Mesothelial cell of epicardium (in vitro differentiated cells): Measurements from ENCODE around the gene JUP. TPM values are rescaled to one million over a fixed set of nuclear protein-coding genes. Genes with fewer than 3 reads are reported as not detected.

ENCODE experiments used
- DNase-seq, 2 experiments: peaks; one replicate each; pipeline ENCODE4 v3.0.0; 2021; ENCODE audit warnings: low spot score in 2 of 2; ENCODE audit not compliant: unreplicated experiment in 2 of 2
- H3K27ac Mint-ChIP-seq: 2 replicates; pipeline ENCODE4 v1.8.0; 2021; ENCODE audit warnings: mixed read lengths
- H3K27me3 Mint-ChIP-seq: 2 replicates; pipeline ENCODE4 v1.8.0; 2021; ENCODE audit warnings: low read depth, mixed read lengths
- H3K36me3 Mint-ChIP-seq: 2 replicates; pipeline ENCODE4 v1.8.0; 2021; ENCODE audit warnings: mixed read lengths
- H3K4me1 Mint-ChIP-seq: 2 replicates; pipeline ENCODE4 v1.8.0; 2021; ENCODE audit warnings: mixed read lengths
- H3K4me3 Mint-ChIP-seq: 2 replicates; pipeline ENCODE4 v1.8.0; 2021; ENCODE audit warnings: mild to moderate bottlenecking, moderate library complexity, mixed read lengths
- H3K9me3 Mint-ChIP-seq: 2 replicates; pipeline ENCODE4 v1.8.0; 2021; ENCODE audit warnings: mixed read lengths
- total RNA-seq: library from RNA; stranded (reverse); gene quantifications from 3 replicates; pipeline ENCODE4 v1.2.1, GENCODE V29; 2021
- TF ChIP-seq, protein P1 (sequence below): fragments of 200-600 bp; sonication (generic); IDR thresholded peaks from one replicate; pipeline ENCODE4 v1.5.0; 2021; ENCODE audit warnings: antibody characterized with exemption; ENCODE audit not compliant: unreplicated experiment

Gene JUP
- total RNA-seq, 1 donor from 2014 or later, result 205 TPM

GRCh38 chr17:41812381-41813151, 26.1 kb upstream of the JUP start, which contains the start of gene FKBP10:
Gene FKBP10, plus strand, starts transcription at chr17:41813004. Its CDS starts 31 bp downstream, at chr17:41813035.
- Mint-ChIP-seq H3K4me1 (peaks cover 29% of the 10 kb centered on the region), H3K4me3 (peak within 1 kb of the TSS; percentile 84), H3K27ac (peak within 1 kb of the TSS; percentile 87), H3K9me3 (no peaks in the 10 kb centered on the region), H3K27me3 (no peaks in the 10 kb centered on the region), H3K36me3 (peaks cover 12% of the 10 kb centered on the region)
- DNase-seq, result peak; percentile 73 to 86
- TF ChIP-seq, protein P1, sequence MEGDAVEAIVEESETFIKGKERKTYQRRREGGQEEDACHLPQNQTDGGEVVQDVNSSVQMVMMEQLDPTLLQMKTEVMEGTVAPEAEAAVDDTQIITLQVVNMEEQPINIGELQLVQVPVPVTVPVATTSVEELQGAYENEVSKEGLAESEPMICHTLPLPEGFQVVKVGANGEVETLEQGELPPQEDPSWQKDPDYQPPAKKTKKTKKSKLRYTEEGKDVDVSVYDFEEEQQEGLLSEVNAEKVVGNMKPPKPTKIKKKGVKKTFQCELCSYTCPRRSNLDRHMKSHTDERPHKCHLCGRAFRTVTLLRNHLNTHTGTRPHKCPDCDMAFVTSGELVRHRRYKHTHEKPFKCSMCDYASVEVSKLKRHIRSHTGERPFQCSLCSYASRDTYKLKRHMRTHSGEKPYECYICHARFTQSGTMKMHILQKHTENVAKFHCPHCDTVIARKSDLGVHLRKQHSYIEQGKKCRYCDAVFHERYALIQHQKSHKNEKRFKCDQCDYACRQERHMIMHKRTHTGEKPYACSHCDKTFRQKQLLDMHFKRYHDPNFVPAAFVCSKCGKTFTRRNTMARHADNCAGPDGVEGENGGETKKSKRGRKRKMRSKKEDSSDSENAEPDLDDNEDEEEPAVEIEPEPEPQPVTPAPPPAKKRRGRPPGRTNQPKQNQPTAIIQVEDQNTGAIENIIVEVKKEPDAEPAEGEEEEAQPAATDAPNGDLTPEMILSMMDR, result no peak

DNA sequence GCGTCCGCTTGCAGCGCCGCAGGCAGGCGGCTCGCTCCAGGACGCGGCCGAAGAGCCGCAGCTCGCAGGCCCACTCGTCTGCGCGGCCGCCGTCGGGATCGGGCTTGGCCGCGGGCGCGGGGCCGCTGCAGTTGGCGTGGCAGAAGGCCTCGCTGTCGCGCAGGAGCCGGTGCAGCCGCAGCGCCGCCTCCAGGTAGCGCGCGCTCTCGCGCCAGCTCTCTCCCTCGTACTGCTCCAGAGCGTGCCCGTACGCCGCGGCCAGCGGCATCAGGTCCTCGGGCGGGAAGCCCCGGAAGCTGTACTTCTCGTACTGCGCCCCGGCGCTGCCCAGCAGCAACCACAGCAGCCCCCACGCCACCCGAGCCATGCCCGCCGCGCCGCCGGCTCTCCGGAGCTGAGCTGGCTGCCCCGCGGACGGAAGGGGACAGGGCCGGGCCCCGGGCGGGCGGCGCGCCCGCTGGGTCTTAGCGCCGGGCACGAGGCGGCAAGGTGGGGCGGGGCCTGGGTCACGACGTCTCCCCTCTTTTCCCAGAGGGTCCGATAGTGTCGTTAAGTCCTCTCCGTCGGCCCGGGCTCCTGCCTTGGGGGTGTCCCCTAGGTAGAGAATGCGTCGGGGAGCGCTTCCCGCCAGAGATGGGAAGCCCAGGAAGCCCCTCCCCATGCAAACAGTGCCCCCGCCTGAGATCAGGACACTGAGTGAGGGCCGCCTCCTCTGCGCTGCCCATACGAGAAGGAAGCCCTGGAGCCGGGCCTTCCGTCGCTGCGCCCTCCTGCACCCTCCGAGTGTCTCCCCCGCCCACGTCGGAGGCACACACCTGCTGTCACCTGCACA, 25.3 kb upstream of the JUP start, which contains the start of gene P3H4:
Gene P3H4 (minus strand): TSS at position 401 of the 832 bp plus-strand sequence. CDS start 34 bp downstream, at position 367.
- peaks cover 9% of the 10 kb centered on the region for H3K36me3 Mint-ChIP-seq
- DNase-seq, result peak; percentile 72 to 84
- peaks cover 29% of the 10 kb centered on the region for H3K4me1 Mint-ChIP-seq
- H3K27ac Mint-ChIP-seq, result peak within 1 kb of the TSS; percentile 85
- TF ChIP-seq, protein P1, result peak; percentile 28
- no peaks in the 10 kb centered on the region for H3K27me3 Mint-ChIP-seq
- no peaks in the 10 kb centered on the region for H3K9me3 Mint-ChIP-seq
- H3K4me3 Mint-ChIP-seq, result peak within 1 kb of the TSS; percentile 84

GRCh38 chr17:41810659-41811548, 24.4 kb upstream of the JUP start:
- H3K9me3 Mint-ChIP-seq, result no peaks in the 10 kb centered on the region
- H3K4me1 Mint-ChIP-seq, result peaks cover 29% of the 10 kb centered on the region
- no peaks in the 10 kb centered on the region for H3K27me3 Mint-ChIP-seq
- DNase-seq, result no peak
- H3K36me3 Mint-ChIP-seq, result peaks cover 9% of the 10 kb centered on the region
- H3K27ac Mint-ChIP-seq, result peak overlapping the region; percentile 85
- TF ChIP-seq, protein P1, result no peak
- peak overlapping the region; percentile 84 for H3K4me3 Mint-ChIP-seq

DNA sequence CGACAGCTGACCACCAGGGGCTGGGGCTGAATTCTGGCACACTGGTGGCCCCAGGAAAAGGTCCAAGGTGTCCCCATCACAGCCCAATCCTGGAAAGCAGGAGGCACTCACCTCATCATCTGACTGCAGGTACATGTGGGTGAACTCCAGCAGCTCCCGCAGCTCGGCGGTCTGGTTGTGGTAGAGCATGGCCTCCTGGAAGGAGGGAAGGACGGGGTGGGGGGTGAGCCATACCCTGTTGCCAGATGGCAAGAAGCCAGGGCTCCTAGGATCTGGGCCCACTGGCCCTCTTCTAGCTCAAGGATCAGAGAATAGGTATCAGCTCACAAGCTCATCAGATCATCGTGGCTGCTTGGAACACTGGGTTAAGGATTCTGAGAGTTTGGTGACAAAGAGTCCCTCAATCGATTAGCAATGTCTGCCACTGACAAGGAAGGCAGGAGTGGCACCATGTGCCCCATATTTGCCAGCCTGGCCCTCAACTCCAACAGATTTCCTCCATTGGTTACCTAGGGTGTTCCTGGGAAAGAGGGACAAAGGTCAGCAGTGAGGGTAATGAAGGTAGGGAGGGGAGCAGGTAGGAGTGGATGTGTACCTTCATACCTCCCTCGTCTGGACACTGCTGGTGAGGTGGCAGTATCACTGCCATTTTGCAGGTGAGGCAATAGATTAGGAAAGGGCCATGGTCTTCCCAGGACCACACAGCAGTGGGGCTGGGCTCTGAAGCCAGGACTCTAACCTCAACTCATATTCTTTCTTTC, 20.4 kb upstream of the JUP start:
- Mint-ChIP-seq H3K4me1 (peaks cover 16% of the 10 kb centered on the region), H3K27ac (no peak overlapping the region), H3K9me3 (no peaks in the 10 kb centered on the region), H3K27me3 (no peaks in the 10 kb centered on the region), H3K36me3 (peaks cover 14% of the 10 kb centered on the region), H3K4me3 (no peak overlapping the region)
- no peak for DNase-seq
- TF ChIP-seq, protein P1, result no peak
